GM23338 (cell line): ENCODE data around the gene GAGE12G. TPM values are rescaled to one million over a fixed set of nuclear protein-coding genes. Genes with fewer than 3 reads are reported as not detected.
"Not testable (repeated sequence)": the region's sequence is repeated elsewhere in the genome, so short reads cannot be mapped to it uniquely, and the experiment has no call there.

ENCODE experiments used
- ATAC-seq: fragments of 200-7000 bp; cut with Tn5 transposase; 3 replicates; pipeline ENCODE4 v1.9.1; 2020
- DNase-seq: peaks from one replicate; pipeline ENCODE4 v3.0.0-alpha.2; 2015; ENCODE audit warnings: low spot score
- H2AFZ ChIP-seq: fragments of 200-600 bp; sonication (generic); 2 replicates; pipeline ENCODE4 v1.8.0; 2016; ENCODE audit warnings: antibody characterized with exemption, mild to moderate bottlenecking, moderate library complexity
- H3F3A ChIP-seq: fragments of 200-600 bp; sonication (generic); replicated peaks from 2 replicates; pipeline ENCODE4 v1.8.0; 2017; ENCODE audit warnings: antibody characterized with exemption, mixed run types, low read depth
- H3K27ac ChIP-seq: fragments of 200-600 bp; sonication (generic); 2 replicates; pipeline ENCODE4 v1.6.1; 2016; ENCODE audit warnings: low read depth
- H3K27me3 ChIP-seq: fragments of 200-600 bp; sonication (generic); 2 replicates; pipeline ENCODE4 v1.8.0; 2016; ENCODE audit warnings: mild to moderate bottlenecking, mixed run types, moderate library complexity; ENCODE audit not compliant: insufficient read depth
- H3K36me3 ChIP-seq: fragments of 200-600 bp; sonication (generic); 2 replicates; pipeline ENCODE4 v1.8.0; 2016; ENCODE audit warnings: mild to moderate bottlenecking; ENCODE audit not compliant: insufficient read depth
- H3K4me1 ChIP-seq: fragments of 200-600 bp; sonication (generic); 2 replicates; pipeline ENCODE4 v1.8.0; 2016; ENCODE audit warnings: mild to moderate bottlenecking, moderate library complexity; ENCODE audit not compliant: insufficient read depth
- H3K4me2 ChIP-seq: fragments of 200-600 bp; sonication (generic); 2 replicates; pipeline ENCODE4 v1.7.1; 2017; ENCODE audit warnings: mixed run types
- H3K4me3 ChIP-seq: fragments of 200-600 bp; sonication (generic); 2 replicates; pipeline ENCODE4 v1.6.1; 2016; ENCODE audit warnings: mixed run types
- H3K79me2 ChIP-seq: fragments of 200-600 bp; sonication (generic); replicated peaks from 2 replicates; pipeline ENCODE4 v1.8.0; 2017; ENCODE audit warnings: mild to moderate bottlenecking; ENCODE audit not compliant: insufficient read depth
- H3K9me2 ChIP-seq: fragments of 200-600 bp; sonication (generic); 2 replicates; pipeline ENCODE4 v1.8.0; 2017; ENCODE audit not compliant: insufficient read depth
- H4K20me1 ChIP-seq: fragments of 200-600 bp; sonication (generic); replicated peaks from 2 replicates; pipeline ENCODE4 v1.8.0; 2017; ENCODE audit warnings: mild to moderate bottlenecking; ENCODE audit not compliant: insufficient read depth
- H3K27ac Mint-ChIP-seq: 2 replicates; pipeline ENCODE4 v1.8.0; 2020; ENCODE audit warnings: inconsistent platforms, mild to moderate bottlenecking, moderate library complexity, mixed read lengths
- H3K27me3 Mint-ChIP-seq: 3 replicates; pipeline ENCODE4 v1.8.0; 2022; ENCODE audit warnings: low read depth, mild to moderate bottlenecking, moderate library complexity, mixed read lengths, inconsistent platforms; ENCODE audit not compliant: insufficient read depth, poor library complexity
- H3K36me3 Mint-ChIP-seq: 3 replicates; pipeline ENCODE4 v1.8.0; 2021; ENCODE audit warnings: low read depth, mild to moderate bottlenecking, inconsistent platforms, moderate library complexity, mixed read lengths
- H3K4me1 Mint-ChIP-seq: 3 replicates; pipeline ENCODE4 v1.8.0; 2020; ENCODE audit warnings: mild to moderate bottlenecking, inconsistent platforms, mixed read lengths
- H3K4me3 Mint-ChIP-seq: 3 replicates; pipeline ENCODE4 v1.8.0; 2021; ENCODE audit warnings: moderate library complexity, mild to moderate bottlenecking, inconsistent platforms, mixed read lengths
- H3K9me3 Mint-ChIP-seq: 3 replicates; pipeline ENCODE4 v1.8.0; 2020; ENCODE audit warnings: moderate library complexity, mild to moderate bottlenecking, inconsistent platforms, mixed read lengths
- long read RNA-seq: library from polyadenylated mRNA; unstranded; transcript quantifications from one replicate; pipeline ENCODE4 v2.0.0, GENCODE V29; 2020; ENCODE audit not compliant: unreplicated experiment
- polyA plus RNA-seq: library from polyadenylated mRNA; unstranded; fragments of >200 nt; fragmentation: Nextera tagmentation; extraction: Ambion mirVana; gene quantifications from 2 replicates; pipeline ENCODE4 v1.2.1, GENCODE V29; 2016
- total RNA-seq: library from RNA; depleted of rRNA; stranded (reverse); fragments of >200 nt; shearing (Covaris generic); gene quantifications from 2 replicates; pipeline ENCODE4 v1.2.3, GENCODE V29; 2014; rRNA removed

GAGE12G gene, protein sequence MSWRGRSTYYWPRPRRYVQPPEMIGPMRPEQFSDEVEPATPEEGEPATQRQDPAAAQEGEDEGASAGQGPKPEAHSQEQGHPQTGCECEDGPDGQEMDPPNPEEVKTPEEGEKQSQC
- total RNA-seq (not detected in 2 replicates), polyA plus RNA-seq (not detected in 2 replicates)
- long read RNA-seq = 0 reads

DNA sequence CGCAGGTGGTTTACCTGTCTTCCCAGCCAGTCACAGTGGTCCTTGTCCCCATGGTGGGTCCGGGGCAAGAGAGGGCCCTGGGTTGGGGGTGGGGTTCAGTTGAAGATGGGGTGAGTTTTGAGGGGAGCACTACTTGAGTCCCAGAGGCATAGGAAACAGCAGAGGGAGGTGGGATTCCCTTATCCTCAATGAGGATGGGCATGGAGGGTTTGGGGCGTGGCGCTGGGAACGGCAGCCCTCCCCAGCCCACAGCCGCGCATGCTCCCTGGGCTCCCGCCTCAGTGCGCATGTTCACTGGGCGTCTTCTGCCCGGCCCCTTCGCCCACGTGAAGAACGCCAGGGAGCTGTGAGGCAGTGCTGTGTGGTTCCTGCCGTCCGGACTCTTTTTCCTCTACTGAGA is at the start of gene GAGE12G:
Gene GAGE12G, plus strand, starts transcription at position 301 of the 400 bp plus-strand sequence. CDS start 1,155 bp downstream, outside the sequence.
- H3K9me2 ChIP-seq, H3K4me2 ChIP-seq, H3K27ac Mint-ChIP-seq, DNase-seq, H3K9me3 Mint-ChIP-seq, H3K27me3 ChIP-seq, H3K79me2 ChIP-seq, H3K4me1 Mint-ChIP-seq, H2AFZ ChIP-seq, H3K4me3 Mint-ChIP-seq, H3K36me3 Mint-ChIP-seq, H3K36me3 ChIP-seq, H3K27me3 Mint-ChIP-seq, H3F3A ChIP-seq, H4K20me1 ChIP-seq, H3K4me3 ChIP-seq, H3K27ac ChIP-seq, ATAC-seq, H3K4me1 ChIP-seq: not testable (repeated sequence)

DNA sequence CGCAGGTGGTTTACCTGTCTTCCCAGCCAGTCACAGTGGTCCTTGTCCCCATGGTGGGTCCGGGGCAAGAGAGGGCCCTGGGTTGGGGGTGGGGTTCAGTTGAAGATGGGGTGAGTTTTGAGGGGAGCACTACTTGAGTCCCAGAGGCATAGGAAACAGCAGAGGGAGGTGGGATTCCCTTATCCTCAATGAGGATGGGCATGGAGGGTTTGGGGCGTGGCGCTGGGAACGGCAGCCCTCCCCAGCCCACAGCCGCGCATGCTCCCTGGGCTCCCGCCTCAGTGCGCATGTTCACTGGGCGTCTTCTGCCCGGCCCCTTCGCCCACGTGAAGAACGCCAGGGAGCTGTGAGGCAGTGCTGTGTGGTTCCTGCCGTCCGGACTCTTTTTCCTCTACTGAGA is 38.3 kb upstream of the GAGE12G start, which contains the start of gene GAGE12C:
Gene GAGE12C, plus strand, starts transcription at position 301 of the 400 bp plus-strand sequence. CDS start 1,155 bp downstream, outside the sequence.
- H3K27ac ChIP-seq, H3K79me2 ChIP-seq, H3K27me3 Mint-ChIP-seq, H3K4me1 Mint-ChIP-seq, H2AFZ ChIP-seq, H3K27ac Mint-ChIP-seq, H3K27me3 ChIP-seq, H3K4me3 ChIP-seq, H3K36me3 Mint-ChIP-seq, H3K4me3 Mint-ChIP-seq, H3K4me1 ChIP-seq, ATAC-seq, H3K9me2 ChIP-seq, H3K4me2 ChIP-seq, H3K36me3 ChIP-seq, H3F3A ChIP-seq, H3K9me3 Mint-ChIP-seq, H4K20me1 ChIP-seq, DNase-seq: not testable (repeated sequence)

DNA sequence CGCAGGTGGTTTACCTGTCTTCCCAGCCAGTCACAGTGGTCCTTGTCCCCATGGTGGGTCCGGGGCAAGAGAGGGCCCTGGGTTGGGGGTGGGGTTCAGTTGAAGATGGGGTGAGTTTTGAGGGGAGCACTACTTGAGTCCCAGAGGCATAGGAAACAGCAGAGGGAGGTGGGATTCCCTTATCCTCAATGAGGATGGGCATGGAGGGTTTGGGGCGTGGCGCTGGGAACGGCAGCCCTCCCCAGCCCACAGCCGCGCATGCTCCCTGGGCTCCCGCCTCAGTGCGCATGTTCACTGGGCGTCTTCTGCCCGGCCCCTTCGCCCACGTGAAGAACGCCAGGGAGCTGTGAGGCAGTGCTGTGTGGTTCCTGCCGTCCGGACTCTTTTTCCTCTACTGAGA is 28.8 kb upstream of the GAGE12G start, which contains the start of gene GAGE12D:
Gene GAGE12D, plus strand, starts transcription at position 301 of the 400 bp plus-strand sequence. CDS start 1,155 bp downstream, outside the sequence.
- not testable (repeated sequence) for H3K27me3 ChIP-seq, H3K27ac Mint-ChIP-seq, H3K4me1 ChIP-seq, H3K79me2 ChIP-seq, H3K4me3 ChIP-seq, H3K4me2 ChIP-seq, H3K4me3 Mint-ChIP-seq, H3K9me3 Mint-ChIP-seq, H3F3A ChIP-seq, H3K9me2 ChIP-seq, H4K20me1 ChIP-seq, H3K27ac ChIP-seq, H2AFZ ChIP-seq, H3K27me3 Mint-ChIP-seq, DNase-seq, H3K36me3 Mint-ChIP-seq, H3K4me1 Mint-ChIP-seq, ATAC-seq, H3K36me3 ChIP-seq

DNA sequence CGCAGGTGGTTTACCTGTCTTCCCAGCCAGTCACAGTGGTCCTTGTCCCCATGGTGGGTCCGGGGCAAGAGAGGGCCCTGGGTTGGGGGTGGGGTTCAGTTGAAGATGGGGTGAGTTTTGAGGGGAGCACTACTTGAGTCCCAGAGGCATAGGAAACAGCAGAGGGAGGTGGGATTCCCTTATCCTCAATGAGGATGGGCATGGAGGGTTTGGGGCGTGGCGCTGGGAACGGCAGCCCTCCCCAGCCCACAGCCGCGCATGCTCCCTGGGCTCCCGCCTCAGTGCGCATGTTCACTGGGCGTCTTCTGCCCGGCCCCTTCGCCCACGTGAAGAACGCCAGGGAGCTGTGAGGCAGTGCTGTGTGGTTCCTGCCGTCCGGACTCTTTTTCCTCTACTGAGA is 19.2 kb upstream of the GAGE12G start, which contains the start of gene GAGE12E:
Gene GAGE12E, plus strand, starts transcription at position 301 of the 400 bp plus-strand sequence. CDS start 1,155 bp downstream, outside the sequence.
- not testable (repeated sequence) for H2AFZ ChIP-seq, H3K79me2 ChIP-seq, H3K4me1 Mint-ChIP-seq, H3K36me3 Mint-ChIP-seq, H3F3A ChIP-seq, H3K27me3 Mint-ChIP-seq, H3K27me3 ChIP-seq, H3K27ac ChIP-seq, H3K4me1 ChIP-seq, H3K9me3 Mint-ChIP-seq, H3K4me3 ChIP-seq, H3K4me2 ChIP-seq, H3K9me2 ChIP-seq, H3K36me3 ChIP-seq, ATAC-seq, H3K27ac Mint-ChIP-seq, H4K20me1 ChIP-seq, H3K4me3 Mint-ChIP-seq, DNase-seq

DNA sequence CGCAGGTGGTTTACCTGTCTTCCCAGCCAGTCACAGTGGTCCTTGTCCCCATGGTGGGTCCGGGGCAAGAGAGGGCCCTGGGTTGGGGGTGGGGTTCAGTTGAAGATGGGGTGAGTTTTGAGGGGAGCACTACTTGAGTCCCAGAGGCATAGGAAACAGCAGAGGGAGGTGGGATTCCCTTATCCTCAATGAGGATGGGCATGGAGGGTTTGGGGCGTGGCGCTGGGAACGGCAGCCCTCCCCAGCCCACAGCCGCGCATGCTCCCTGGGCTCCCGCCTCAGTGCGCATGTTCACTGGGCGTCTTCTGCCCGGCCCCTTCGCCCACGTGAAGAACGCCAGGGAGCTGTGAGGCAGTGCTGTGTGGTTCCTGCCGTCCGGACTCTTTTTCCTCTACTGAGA is 9.7 kb upstream of the GAGE12G start, which contains the start of gene GAGE12F:
Gene GAGE12F, plus strand, starts transcription at position 301 of the 400 bp plus-strand sequence. CDS start 1,155 bp downstream, outside the sequence.
- H3K27me3 Mint-ChIP-seq, ATAC-seq, H3K27me3 ChIP-seq, H3K79me2 ChIP-seq, H3K4me3 ChIP-seq, H4K20me1 ChIP-seq, H3K4me3 Mint-ChIP-seq, H3K4me2 ChIP-seq, DNase-seq, H3K4me1 Mint-ChIP-seq, H3K9me3 Mint-ChIP-seq, H2AFZ ChIP-seq, H3K4me1 ChIP-seq, H3K9me2 ChIP-seq, H3K36me3 Mint-ChIP-seq, H3K36me3 ChIP-seq, H3K27ac ChIP-seq, H3F3A ChIP-seq, H3K27ac Mint-ChIP-seq: not testable (repeated sequence)

DNA sequence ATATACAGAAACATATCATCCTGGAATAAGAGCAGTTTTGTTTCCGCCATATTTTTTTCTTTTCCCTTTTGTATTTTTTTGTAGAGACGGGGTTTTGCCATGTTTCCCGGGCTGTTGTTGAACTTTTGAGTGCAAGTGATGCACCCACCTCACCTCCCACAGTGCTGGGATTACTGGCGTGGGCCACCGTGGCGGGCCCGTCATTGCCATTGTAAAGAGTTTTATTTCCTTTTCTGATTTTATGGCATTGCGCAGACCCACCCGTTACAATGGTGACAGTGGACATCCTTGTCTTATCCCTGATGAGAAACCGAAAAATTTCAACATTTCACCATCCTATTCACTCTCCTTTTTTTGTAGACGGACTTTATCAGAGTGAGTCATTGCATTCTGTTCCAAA is 1.5 kb upstream of the GAGE12G start:
- H3K27ac ChIP-seq, H3K27ac Mint-ChIP-seq, H3K4me1 ChIP-seq, H3K36me3 Mint-ChIP-seq, H3K4me1 Mint-ChIP-seq, H3K4me2 ChIP-seq, H3K27me3 ChIP-seq, H3K79me2 ChIP-seq, H3F3A ChIP-seq, H3K9me2 ChIP-seq, H2AFZ ChIP-seq, H3K36me3 ChIP-seq, H3K4me3 ChIP-seq, H4K20me1 ChIP-seq, H3K27me3 Mint-ChIP-seq, ATAC-seq, H3K9me3 Mint-ChIP-seq, H3K4me3 Mint-ChIP-seq, DNase-seq: not testable (repeated sequence)
